Cardiac muscle cell (in vitro differentiated cells and primary cell): ENCODE data around the gene GLE1. TPM values are rescaled to one million over a fixed set of nuclear protein-coding genes. Genes with fewer than 3 reads are reported as not detected.

Experiments used
- DNase-seq, 2 donors: peaks; one replicate each; pipeline versions ENCODE4 v3.0.0 to v3.0.0-alpha.2; 2010 to 2017; ENCODE audit warnings: low read depth in 1 of 2, low spot score in 1 of 2
- H3K27ac ChIP-seq: fragments of 200-600 bp; sonication (generic); 2 replicates; pipeline ENCODE4 v1.5.1; 2016
- H3K27me3 ChIP-seq: fragments of 200-600 bp; sonication (generic); 2 replicates; pipeline ENCODE4 v1.6.0; 2016; ENCODE audit warnings: control low read depth
- H3K36me3 ChIP-seq: fragments of 200-600 bp; sonication (generic); 2 replicates; pipeline ENCODE4 v1.5.1; 2016; ENCODE audit warnings: control low read depth
- H3K4me1 ChIP-seq: fragments of 200-600 bp; sonication (generic); 2 replicates; pipeline ENCODE4 v1.8.1; 2017; ENCODE audit warnings: low read depth, mild to moderate bottlenecking, mixed run types
- H3K4me3 ChIP-seq: fragments of 200-600 bp; sonication (generic); 2 replicates; pipeline ENCODE4 v1.5.1; 2016; ENCODE audit warnings: mild to moderate bottlenecking
- H3K9me3 ChIP-seq: fragments of 200-600 bp; sonication (generic); 2 replicates; pipeline ENCODE4 v1.5.1; 2017; ENCODE audit warnings: low read depth, mild to moderate bottlenecking, control low read depth
- polyA plus RNA-seq: library from polyadenylated mRNA; unstranded; fragments of >200 nt; fragmentation: Nextera tagmentation; extraction: Ambion mirVana; gene quantifications from 2 replicates; pipeline ENCODE4 v1.2.1, GENCODE V29; 2016
- total RNA-seq: library from RNA; depleted of rRNA; stranded (reverse); fragments of >200 nt; gene quantifications from 2 replicates; pipeline ENCODE4 v1.2.3, GENCODE V29; 2016
- TF ChIP-seq, protein P1 (sequence below): IDR thresholded peaks from 2 replicates; pipeline ENCODE4 v1.5.1; 2012; ENCODE audit warnings: low read depth, mild to moderate bottlenecking, low read length

The GLE1 gene
- total and polyA plus RNA-seq, 2 experiments from 2014 or later: 16.3 to 22.4 TPM

GRCh38 chr9:128493424-128493823, 11.1 kb upstream of the GLE1 start:
- H3K36me3 ChIP-seq: peaks cover 26% of the 10 kb centered on the region
- DNase-seq: no peak
- H3K4me3 ChIP-seq: no peak overlapping the region
- H3K27ac ChIP-seq: no peak overlapping the region
- H3K9me3 ChIP-seq: no peaks in the 10 kb centered on the region
- no peaks in the 10 kb centered on the region for H3K27me3 ChIP-seq
- no peaks in the 10 kb centered on the region for H3K4me1 ChIP-seq
- TF ChIP-seq, protein P1, sequence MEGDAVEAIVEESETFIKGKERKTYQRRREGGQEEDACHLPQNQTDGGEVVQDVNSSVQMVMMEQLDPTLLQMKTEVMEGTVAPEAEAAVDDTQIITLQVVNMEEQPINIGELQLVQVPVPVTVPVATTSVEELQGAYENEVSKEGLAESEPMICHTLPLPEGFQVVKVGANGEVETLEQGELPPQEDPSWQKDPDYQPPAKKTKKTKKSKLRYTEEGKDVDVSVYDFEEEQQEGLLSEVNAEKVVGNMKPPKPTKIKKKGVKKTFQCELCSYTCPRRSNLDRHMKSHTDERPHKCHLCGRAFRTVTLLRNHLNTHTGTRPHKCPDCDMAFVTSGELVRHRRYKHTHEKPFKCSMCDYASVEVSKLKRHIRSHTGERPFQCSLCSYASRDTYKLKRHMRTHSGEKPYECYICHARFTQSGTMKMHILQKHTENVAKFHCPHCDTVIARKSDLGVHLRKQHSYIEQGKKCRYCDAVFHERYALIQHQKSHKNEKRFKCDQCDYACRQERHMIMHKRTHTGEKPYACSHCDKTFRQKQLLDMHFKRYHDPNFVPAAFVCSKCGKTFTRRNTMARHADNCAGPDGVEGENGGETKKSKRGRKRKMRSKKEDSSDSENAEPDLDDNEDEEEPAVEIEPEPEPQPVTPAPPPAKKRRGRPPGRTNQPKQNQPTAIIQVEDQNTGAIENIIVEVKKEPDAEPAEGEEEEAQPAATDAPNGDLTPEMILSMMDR: no peak

DNA sequence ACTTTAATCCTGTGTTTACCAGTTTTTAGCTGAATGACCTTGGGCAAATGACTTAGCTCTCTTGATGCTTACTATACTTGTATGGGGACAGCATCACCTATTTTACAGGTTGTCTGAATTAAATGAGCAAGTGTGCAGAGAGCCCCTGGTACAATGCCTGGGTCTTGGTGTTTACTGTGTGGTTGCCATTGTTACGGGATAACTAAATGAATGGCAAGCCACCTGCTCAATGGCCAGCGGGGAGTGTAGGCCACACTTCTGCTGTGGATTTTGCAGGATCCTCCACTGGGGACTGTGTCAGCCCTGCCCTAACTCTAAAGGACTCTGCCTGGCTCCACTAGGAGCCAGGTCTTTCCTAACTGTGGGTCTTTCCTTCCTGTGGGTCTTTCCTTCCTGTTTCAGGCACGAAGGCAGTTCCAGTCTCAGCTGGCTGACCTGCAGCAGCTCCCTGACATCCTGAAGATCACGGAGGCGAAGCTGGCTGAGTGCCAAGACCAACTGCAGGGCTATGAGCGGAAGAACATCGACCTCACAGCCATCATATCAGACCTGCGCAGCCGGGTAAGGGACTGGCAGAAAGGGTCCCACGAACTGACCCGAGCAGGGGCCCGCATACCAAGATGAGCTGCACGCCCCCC, 10.3 kb upstream of the GLE1 start:
- H3K4me3 ChIP-seq: no peak overlapping the region
- no peak overlapping the region for H3K27ac ChIP-seq
- TF ChIP-seq, protein P1: no peak
- DNase-seq: peak in 1 of 2 donors; percentile 63
- H3K9me3 ChIP-seq: no peaks in the 10 kb centered on the region
- H3K27me3 ChIP-seq: no peaks in the 10 kb centered on the region
- no peaks in the 10 kb centered on the region for H3K4me1 ChIP-seq
- peaks cover 26% of the 10 kb centered on the region for H3K36me3 ChIP-seq

GRCh38 chr9:128494746-128495129, 9.8 kb upstream of the GLE1 start:
- no peak overlapping the region for H3K27ac ChIP-seq
- TF ChIP-seq, protein P1: no peak
- H3K9me3 ChIP-seq: no peaks in the 10 kb centered on the region
- no peak overlapping the region for H3K4me3 ChIP-seq
- no peaks in the 10 kb centered on the region for H3K27me3 ChIP-seq
- no peaks in the 10 kb centered on the region for H3K4me1 ChIP-seq
- DNase-seq: no peak
- peaks cover 26% of the 10 kb centered on the region for H3K36me3 ChIP-seq

GRCh38 chr9:128495296-128495695, 9.2 kb upstream of the GLE1 start:
- TF ChIP-seq, protein P1: no peak
- Histone ChIP-seq H3K36me3 (peaks cover 22% of the 10 kb centered on the region), H3K27ac (no peak overlapping the region), H3K4me1 (no peaks in the 10 kb centered on the region), H3K9me3 (no peaks in the 10 kb centered on the region), H3K27me3 (no peaks in the 10 kb centered on the region), H3K4me3 (no peak overlapping the region)
- no peak for DNase-seq

- no peaks in the 10 kb centered on the region for H3K27me3 ChIP-seq
- DNase-seq: peak in 1 of 2 donors; percentile 3
- TF ChIP-seq, protein P1: no peak
- H3K4me3 ChIP-seq: no peak overlapping the region
- no peaks in the 10 kb centered on the region for H3K4me1 ChIP-seq
- H3K9me3 ChIP-seq: no peaks in the 10 kb centered on the region
- H3K36me3 ChIP-seq: peaks cover 22% of the 10 kb centered on the region
- no peak overlapping the region for H3K27ac ChIP-seq
These were observed 8.6 kb upstream of the GLE1 start for GRCh38 chr9:128495804-128496417.
